GM18519 (cell line): ENCODE results near the gene CAP2.

Source experiments
- ATAC-seq: cut with Tn5 transposase; IDR thresholded peaks from one replicate; pipeline ENCODE4 v1.9.1; 2021; ENCODE audit warnings: mild to moderate bottlenecking, moderate library complexity; ENCODE audit not compliant: unreplicated experiment, low FRiP score

Gene CAP2, protein sequence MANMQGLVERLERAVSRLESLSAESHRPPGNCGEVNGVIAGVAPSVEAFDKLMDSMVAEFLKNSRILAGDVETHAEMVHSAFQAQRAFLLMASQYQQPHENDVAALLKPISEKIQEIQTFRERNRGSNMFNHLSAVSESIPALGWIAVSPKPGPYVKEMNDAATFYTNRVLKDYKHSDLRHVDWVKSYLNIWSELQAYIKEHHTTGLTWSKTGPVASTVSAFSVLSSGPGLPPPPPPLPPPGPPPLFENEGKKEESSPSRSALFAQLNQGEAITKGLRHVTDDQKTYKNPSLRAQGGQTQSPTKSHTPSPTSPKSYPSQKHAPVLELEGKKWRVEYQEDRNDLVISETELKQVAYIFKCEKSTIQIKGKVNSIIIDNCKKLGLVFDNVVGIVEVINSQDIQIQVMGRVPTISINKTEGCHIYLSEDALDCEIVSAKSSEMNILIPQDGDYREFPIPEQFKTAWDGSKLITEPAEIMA

DNA sequence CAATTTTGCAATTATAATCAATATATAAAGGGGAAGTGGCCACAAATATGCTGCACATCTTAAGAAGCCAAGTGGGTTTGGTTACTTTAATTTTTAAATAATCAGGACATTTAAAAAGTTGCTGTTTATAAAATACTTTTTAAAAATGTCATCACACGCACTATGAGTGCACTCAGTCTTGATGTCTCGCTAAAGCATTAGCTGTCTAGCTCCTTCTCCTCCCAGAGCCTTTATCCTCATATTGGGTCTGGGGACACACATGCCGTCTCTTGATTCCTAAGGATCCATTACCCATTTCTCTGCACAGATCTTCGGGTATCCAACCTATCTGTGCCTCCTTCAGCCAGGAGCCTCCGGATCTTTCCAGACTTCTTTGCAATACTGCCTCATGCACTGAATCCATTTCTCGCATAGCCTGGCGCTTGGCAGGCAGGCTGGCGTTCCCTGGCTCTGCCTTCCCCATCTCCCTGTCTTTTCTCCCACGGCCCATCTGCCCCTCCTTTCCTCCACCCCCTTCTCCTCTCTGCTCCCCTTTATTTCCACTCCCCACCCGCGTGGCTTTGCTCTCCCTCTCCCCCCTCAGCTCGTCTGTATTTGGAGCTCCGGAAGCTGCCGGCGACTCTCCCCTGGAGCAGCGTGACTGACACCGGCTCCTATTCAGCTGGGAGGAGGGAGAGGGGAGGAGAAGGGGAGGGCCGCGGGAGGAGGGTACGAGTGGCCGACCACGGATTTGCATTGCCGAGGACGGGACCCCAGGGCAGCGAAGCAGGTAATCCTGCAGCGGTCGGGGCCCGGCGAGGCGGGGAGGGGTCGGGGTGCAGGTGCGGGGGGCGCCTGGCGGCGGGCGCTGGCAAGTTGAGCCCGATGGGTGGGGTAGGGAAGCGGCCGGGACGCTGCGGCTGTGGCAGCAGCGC, at the start of gene CAP2:
Gene CAP2, plus strand, starts transcription at position 618 of the 914 bp plus-strand sequence. CDS start 27,961 bp downstream, outside the sequence.
- ATAC-seq = no peak

DNA sequence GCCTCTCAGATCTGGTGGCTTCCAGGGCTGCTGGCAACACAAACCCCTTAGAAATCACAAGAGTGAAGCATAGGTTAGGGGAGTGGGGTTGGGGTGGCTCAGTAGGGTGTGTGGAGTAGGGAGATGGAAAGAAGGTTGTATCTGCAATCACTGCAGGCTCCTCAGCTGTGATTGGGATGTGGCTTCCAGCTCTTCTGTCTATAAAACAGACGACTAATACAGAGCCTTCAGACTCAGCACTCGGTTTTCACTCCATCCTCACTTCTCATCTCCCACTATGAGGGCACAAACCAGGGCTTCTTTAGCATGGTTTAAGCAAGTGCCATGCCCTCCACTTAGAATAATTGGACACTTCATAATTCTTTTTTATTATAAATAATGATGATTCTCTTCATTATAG, 46.4 kb upstream of the CAP2 start:
- no peak for ATAC-seq

DNA sequence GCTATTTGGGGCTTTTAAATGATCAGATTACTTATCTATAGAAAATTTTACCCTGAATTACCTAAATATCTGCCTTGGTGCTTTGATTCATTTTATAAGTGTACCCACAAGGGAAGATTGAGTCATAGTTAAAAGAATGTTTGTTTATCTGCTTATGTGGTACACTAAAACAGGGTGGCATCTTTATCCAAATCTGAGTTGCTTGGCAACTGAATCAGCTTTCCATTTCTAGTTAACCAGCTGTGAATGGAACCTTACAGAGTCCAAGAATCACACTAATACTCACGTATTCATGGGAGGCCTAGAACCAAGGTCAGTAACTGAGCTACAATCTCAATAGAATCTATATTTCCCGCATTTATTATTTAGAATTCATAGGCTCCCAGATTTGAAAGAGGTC, 44.0 kb upstream of the CAP2 start:
- ATAC-seq = no peak

DNA sequence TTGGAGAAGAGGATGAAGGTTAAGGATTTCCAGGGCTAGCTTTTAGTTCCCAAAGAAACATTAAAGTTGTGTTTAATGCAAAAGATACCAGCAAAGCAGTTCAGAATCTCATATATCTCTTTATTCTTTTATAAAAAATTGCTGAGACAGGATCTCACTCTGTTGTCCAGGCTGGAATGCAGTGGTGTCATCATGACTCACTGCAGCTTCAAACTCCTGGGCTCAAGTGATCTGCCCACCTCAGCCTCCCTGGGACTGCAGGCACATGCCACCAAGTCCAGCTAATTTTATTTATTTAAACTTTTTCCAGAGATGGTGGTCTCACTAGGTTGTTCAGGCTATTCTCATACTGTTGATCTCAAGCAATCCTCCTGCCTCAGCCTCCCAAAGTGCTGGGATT, 41.1 kb upstream of the CAP2 start:
- no peak for ATAC-seq

DNA sequence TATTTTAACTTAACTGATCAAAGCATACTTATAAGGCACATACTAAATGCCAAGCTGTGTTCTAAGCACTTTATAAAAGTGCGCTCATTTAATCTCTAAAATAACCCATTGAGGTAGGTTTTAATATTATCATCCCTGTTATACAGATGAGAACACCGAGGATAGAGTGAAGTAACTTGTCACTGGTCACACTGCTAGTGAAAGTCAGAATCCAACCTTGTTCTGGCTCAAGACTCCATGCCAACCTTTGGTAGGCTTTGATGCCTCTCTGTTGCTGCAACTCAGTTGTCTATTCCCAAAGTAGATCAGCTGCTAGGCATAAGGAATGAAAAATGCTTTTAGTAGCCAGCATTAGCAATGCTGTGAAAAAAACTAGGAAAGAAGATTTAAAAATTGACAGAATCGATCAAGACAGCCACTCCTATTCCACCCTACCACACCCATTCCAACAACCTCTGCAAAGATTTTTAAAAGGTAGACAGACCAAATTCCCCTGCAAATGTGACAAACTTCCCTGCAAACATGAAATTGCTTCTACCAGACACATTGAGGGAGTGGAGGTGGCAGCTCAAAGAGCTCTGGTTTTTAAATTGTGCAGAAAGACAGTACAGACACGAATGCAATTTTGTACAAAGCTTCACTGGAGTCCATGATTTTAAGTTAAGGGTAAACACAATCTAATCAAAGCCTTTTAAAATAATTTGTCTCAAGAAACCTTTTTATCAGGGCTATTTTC, 39.8 kb upstream of the CAP2 start:
- ATAC-seq = no peak

DNA sequence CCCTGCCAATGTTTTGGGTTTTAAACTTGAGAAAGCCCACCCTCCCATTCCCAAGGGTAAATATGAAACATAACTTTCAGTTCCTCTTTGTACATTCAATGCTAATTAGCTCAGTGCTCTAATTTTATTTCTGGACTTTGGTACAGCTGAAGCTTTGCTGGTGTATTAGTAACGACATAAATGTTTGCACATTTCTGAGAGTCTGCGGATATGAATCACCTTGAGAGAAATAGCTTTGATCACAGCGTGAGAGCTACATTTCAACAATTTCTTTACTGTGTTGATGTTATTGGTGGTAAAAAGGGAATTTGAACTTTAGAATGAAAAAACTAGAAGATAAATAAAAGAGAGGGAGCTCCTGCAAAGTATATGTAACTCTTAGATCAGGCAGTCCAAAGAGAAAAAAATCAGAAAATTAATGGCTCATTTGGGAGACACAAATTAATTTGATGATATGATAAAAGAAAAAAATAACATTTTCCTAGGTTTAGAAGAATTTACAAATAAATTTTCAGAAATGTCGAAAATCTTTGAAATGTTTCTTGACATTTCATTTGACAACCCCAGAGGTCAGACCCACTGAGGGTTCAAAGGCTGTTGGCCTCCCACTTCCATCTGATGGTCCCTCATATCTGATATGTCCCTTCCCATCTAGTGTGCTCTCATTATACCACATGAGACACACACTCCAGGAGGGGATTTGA, 38.5 kb upstream of the CAP2 start:
- ATAC-seq = no peak

DNA sequence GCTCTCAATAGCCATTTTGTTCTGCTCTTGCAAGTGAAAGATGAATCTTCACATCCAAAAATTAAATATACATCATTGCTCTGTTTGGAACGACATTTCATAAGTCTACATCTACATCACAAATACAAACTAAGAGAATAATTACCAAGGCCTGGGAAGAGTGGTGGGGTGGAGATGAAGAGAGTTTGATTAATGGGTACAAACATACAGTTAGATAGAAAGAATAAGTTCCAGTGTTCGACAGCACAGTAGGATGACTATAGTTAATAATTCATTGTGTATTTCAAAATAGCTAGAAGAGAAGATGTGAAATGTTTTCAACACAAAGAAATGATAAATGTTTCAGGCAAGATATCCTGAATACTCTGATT, 38.0 kb upstream of the CAP2 start:
- ATAC-seq = no peak

DNA sequence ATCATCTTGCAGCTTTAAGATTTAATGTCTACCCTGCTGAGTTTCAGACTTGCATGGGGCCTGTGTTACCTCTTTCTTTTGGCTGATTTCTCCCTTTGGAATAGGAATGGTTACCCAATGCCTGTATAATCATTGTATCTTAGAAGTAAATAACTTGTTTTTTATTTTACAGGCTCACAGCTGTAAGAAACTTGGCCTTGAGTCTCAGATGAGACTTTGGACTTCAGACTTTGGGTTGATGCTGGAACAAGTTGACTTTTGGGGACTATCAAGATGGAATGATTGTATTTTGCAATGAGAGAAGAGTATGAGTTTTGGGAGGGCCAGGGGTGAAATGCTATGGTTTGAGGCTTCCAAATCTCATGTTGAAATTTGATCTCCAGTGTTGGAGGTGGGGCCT, 34.9 kb upstream of the CAP2 start:
- no peak for ATAC-seq

DNA sequence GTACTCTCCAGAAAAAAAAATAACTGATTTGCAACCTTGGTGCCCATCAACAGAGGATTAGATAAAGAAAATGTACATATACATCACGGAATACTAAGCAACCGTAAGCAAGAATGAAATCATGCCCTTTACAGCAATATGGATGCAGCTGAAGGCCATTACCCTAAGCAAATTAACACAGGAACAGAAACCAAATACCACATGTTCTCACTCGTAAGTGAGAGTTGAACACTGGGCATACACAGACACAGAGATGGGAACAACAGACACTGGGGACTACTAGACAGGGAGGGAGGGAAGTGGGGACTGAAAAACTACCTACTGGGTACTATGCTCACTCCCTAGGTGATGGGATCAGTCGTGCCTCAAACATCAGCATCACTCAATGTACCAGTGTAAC, 32.8 kb upstream of the CAP2 start:
- ATAC-seq = no peak

DNA sequence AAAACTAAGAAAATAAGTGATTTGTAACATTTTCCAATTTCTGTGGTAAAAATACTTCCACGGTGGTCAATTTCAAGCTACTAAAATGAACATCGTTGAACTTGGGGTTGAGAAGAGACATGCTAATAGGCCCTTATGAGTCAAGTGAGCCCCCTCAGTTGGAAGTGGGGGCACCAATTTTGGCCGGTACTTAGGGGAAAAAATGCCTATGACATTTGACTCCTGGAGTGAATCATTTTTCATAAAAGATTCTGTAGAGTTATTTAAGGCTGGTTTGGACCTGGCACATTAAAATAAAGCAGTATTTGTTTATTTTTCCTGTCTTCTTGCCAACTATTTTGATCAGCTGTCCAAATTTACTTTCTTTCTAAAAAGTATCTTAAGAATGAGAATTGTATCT, 32.4 kb upstream of the CAP2 start:
- ATAC-seq = no peak

DNA sequence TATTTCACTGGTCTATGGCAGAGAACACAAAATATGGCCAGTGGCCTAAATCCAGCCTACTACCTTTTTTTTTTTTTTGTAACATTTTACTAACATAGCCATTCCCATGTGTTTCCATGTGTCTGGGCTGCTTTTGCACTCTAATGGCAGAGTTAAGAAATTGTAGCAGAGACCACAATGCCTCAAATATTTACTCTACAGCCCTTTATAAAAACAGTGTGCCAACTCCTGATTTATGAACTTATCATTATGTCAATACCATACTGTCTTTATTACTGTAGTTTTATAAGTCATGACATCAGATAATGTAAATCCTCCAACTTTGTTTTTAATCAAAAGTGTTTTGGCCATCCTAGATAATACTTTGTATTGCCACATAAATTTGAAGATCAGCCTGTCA, 27.4 kb upstream of the CAP2 start:
- no peak for ATAC-seq

DNA sequence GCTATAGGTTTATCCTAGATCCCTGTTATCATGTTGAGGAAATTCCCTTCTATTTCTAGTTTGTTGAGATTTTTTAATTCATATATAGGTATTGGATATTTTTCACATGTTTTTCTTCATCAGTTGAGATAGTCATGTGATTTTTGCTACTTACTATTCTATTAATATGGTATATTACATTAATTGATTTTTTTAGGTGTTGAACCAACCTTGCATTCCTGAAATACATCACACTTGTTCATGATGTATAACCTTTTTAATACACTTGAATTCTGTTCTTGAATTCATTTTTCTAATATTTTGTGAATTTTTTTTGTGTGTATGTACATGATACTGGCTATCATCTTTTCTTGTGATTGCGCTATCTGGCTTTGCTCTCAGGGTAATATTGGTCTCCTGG, 25.5 kb upstream of the CAP2 start:
- ATAC-seq = no peak

DNA sequence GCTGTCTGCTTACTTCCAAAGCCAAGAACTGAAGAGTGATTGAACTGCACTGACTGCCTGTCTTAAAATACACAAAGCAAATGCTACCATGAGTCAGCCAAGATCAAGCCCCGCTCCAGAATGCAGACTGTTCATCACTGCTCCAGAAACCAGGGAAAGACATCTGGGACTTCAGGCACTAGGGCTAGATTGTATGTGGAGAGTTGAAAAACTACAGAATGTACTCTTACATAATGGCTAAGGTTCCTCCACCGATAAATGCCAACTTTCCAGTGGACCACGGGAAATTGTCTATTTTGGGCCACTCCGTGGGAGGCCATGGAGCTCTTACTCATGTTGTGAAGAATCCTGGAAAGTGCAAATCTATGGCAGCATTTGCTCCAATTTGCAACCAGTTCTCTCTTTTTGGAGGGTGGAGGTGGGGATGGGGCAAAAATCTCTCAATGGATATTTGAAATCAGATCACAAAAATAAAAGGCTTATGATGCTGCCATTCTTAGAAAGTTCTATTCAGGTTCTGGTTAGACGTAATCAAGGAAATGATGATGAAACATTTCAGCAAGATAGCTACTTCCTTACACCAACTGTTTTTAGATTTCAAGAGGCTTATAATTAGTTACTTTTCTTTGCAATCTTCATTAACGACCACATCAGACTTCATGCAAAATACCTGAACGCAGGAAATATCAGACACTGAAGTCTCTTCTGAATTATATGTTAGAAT, 11.8 kb upstream of the CAP2 start:
- ATAC-seq = no peak

DNA sequence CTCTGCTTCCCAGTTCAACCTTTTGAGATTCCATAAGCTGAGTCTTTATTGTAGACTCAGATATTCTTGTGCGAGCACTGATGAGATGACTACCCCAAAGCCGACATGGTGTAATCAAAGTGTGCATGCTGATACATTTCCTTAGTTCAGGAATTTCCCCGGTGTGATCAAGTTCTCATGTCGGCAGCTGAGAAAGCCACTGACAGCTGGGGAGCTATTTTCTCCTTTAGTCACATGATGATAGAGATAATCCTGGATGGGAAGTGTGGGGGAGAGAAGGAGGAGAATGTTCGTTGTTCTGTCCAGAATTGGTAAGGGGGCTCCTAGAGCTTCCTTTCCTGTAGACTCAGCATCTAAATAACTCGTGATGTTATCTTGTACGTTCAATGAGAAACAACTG, 7.7 kb upstream of the CAP2 start:
- ATAC-seq = no peak

DNA sequence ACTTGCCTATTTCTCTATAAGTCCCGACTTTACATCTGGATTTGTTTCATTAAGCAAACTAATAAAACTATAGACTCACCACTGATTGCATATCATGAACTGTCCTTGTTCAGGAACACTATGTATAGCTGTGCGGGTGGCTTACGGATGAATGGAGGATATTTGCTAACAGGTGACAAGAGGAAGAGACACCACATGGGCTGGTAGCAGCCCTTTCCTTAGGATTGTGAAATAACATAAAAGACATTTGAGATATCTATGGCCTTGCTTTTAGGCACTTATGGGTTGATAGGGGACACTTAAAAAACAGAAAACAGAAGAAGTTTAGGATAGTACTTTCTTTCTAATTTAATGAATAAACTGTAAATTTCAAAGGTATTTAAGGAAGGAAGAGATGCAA, 5.0 kb upstream of the CAP2 start:
- no peak for ATAC-seq

DNA sequence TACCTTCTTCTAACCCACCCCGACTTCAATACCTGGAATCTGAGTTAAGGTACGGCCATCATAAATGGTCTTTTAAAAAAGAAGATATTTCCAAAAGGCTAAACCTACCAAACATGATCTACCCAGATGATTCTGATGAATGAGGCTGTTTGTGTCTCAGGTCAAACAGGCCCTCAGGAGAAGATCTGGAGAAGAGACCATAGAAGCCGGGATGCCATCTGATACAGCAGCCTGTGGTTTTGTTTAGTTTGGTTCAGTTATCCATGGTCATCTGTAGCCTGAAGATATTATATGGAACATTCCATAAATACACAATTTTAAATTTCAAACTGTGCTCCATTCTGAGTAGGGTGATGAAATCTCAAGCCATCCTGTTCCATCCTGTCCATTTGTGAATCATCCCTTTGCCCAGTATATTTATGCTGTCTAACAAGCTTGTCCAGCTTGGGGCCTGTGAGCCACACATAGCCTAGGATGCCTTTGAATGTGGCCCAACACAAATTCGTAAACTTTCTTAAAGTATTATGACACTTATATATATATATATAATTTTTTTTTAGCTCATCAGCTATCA, 4.0 kb upstream of the CAP2 start:
- ATAC-seq = no peak

DNA sequence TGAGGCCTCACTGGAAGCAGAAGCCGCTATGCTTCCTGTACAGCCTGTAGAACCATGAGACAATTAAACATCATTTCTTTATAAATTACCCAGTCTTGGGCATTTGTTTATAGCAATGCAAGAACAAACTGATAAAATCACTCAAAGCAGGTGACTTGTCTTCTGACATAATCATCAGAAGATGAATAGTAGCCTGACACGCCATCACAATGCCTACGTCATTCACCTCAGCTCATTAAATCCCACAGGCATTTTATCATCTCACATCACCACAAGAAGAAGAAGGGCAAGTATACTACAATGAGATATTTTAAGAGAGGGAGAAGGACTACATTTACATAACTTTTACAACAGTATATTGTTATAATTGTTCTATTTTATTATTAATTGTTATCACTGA, 3.1 kb upstream of the CAP2 start:
- no peak for ATAC-seq

DNA sequence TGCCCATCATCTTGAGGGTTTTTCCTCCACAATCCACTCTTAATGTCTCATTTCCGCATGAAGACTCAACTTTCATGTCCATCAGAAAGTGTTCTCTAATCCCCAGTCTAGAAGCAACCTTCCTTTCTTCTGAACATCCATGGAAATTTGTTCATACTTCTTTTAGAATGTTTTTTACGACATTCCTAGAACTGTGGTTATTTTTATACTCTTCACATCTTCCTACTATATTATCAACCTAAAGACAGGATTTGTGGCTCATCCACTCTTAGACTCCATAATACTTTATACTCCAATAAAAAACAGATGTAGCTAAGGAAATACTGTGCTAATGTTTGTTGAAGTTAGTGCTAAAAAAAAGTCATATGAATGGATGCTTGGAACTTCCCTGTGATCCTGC, 1.4 kb upstream of the CAP2 start:
- no peak for ATAC-seq

DNA sequence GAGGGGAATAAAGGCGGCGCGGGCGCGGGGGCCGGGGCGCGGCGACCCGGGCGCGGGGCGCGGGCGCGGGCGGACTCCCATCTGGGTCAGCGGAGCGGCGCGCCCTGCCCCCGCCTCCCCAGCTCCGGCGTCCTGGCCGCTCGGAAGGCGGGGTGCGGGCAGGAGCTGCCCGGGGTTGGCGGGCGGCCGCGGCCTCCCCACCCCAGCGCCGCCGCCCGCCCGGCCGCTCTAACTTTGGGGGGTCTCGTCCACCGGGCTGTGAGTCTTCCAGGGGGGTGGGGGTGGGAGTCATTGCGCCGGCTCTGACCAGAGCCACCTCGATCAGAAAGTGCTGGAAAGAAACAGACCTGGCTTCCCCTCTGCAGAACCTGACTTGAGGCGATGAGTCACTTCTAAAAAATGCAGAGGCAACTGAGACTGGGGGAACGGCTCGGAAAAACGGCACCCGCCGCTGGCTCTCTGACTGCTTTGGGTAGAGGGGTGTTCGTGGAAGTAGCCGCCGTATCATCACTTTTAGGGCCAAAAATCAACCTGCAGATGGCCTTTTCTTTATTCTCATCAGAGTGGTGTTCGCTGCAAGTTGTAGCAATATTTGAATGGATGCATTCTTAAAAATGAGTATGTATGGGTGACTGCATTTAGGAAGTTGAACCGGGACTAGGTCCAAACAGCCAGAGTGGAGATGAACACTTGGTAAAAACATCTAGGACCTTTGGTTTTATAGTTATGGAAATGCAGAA, 667 bp downstream of the CAP2 start:
- ATAC-seq = no peak
